ENCODE measurements around the gene C4orf36.

C4orf36 gene, protein sequence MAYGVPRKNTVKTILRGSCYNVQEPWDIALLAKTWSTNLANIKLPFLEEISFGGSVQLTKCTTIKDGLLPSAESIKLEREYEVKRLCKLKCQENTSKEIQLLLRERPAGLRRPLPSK

DNA sequence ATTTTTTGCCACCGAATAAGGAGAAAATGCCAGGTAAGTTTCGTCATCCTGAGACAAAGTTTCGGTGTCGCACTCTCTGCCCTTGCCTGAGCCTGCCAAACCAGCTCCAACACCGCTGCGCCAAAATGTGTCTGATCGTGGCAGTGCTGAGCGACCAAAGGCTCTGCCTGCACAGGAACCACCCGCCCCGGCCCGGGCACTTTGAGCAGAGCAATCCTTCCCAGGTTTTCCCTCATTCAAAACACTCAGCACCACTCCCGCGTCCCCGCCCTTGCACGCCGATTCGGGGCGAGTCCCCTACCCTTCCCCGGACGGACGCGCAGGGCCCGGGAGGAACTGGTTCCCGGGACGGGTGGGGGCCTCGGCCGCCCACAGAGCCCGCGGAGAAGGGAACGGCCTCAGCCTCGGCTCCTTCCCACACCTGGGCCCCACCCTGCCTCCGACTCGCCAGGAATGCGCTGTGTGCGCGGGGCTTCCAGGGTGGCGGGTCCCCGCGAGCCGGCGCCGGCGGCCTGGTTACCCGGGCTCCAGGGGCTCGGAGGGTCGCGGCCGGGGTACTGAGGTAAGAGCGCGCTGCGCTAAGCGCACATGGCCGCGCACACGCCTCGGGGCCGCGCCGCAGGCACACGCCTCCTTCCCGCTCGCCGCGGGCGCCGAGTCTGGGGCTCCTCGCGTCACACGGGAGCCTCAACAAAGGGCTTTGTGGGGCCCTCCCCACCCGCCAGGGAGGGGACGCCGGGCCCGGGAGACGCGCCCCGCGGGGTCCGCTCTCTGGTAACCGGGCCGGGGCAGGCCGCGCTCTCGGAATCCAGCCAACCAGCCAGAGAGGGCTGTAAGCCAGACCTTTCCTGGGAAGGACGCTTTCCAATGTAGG, at the start of gene C4orf36:
C4orf36 (minus strand) TSS at position 661 of the 874 bp plus-strand sequence. CDS start 902 bp downstream, outside the sequence.
- no peak for DNase-seq (ENCODE audit: extremely low read depth in 1 of 2, low read depth in 1 of 2)

- DNase-seq (ENCODE audit: extremely low read depth in 1 of 2, low read depth in 1 of 2): no peak
These were observed 48.8 kb upstream of the C4orf36 start for GRCh38 chr4:86940920-86941460.

DNA sequence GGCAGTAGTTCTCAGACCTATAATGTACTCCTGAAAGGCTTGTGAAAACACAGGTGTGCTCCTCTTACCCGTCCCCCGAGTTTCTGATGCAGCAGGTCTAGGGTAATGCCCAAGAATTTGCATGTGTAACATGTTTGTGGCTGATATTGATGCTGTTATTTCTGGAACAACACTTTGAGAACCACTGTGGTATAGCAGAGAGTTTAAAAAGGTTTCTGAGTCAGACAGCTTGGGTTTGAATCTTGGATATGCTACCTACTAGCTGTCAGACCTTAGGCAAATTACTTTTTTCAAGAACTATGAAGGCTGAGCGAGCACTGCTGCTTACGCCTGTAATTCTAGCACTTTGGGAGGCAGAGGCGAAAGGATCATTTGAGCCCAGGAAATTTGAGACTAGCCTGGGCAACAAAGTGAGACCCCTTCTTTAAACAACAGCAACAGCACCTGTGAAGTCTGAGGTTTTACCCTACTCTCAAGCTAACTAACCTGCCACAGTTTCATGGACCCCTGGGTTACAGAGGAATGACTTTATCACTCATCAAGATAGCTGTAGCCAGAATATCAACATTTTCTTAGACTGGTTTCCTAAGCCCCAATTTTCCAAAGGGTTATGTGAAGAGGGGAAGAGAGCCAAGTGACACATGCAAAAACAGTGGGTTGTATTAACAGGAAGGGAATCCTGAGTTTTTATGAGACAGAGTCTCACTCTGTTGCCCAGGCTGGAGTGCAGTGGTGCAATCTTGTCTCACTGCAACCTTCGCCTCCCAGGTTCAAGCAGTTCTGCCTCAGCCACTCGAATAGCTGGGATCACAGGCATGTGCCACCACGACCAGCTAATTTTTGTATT, 47.7 kb upstream of the C4orf36 start:
- DNase-seq (ENCODE audit: extremely low read depth in 1 of 2, low read depth in 1 of 2): no peak

GRCh38 chr4:86938771-86939520, 46.7 kb upstream of the C4orf36 start:
- no peak for DNase-seq (ENCODE audit: extremely low read depth in 1 of 2, low read depth in 1 of 2)

DNA sequence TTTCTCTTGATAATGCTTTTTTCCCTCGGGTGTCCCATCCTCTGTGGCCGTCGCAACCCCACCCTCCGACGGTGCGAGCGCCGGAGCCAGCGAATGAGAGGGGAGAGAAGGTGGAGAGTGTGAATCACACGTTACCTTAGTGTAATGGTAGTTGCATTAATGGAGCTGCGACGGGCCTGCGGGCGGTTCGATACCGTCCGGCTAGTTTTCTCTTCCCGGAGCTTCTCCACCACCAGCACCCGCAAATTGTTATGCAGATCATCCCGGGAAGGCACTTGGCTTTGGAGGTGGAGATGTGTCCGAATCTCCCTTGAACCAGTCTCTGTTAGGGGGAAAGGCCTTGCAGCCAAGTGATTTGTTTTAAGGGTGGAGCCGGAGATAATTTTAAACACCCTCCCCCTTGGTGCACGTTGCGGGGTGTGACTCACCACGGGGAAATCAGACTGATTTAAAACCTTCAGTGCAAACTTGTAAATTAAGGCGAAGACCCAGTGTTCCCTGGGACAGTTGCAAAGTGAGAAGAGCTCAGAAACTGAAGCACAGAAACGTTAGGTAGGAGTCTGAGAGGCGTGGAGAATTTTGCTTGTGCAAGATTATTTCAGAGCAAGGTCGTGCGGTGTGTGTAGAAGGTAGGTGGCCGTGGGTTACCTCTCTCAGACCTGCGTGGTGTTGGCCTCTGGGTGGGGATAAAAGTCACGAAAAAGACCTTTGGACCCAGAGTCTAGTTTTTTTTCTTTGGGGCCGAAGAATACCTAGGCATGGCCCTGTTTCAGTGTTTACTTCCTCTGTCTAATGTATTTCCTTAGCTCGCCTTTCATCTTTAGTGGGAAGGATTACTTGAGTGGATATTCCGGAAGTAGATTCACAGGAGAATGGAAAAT, 43.9 kb upstream of the C4orf36 start:
- peak; percentile 50 to 53 for DNase-seq (ENCODE audit: extremely low read depth in 1 of 2, low read depth in 1 of 2)

DNA sequence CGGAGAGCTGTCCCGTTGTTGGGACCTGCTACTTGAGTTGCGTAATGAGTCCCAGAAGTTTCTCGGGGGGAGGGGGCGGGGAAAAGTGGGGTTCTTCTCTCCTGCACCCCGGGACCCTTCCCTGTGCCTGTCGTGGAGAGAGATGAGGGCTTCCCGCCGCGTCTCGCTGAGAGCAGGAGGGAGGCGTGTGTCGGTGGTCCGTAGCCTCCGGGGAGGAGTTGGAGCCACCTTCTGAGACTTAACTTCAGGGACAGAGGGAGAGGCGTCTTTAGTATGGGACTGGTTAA, 43.3 kb upstream of the C4orf36 start:
- peak in 1 of 2 donors; percentile 12 for DNase-seq (ENCODE audit: extremely low read depth in 1 of 2, low read depth in 1 of 2)

DNA sequence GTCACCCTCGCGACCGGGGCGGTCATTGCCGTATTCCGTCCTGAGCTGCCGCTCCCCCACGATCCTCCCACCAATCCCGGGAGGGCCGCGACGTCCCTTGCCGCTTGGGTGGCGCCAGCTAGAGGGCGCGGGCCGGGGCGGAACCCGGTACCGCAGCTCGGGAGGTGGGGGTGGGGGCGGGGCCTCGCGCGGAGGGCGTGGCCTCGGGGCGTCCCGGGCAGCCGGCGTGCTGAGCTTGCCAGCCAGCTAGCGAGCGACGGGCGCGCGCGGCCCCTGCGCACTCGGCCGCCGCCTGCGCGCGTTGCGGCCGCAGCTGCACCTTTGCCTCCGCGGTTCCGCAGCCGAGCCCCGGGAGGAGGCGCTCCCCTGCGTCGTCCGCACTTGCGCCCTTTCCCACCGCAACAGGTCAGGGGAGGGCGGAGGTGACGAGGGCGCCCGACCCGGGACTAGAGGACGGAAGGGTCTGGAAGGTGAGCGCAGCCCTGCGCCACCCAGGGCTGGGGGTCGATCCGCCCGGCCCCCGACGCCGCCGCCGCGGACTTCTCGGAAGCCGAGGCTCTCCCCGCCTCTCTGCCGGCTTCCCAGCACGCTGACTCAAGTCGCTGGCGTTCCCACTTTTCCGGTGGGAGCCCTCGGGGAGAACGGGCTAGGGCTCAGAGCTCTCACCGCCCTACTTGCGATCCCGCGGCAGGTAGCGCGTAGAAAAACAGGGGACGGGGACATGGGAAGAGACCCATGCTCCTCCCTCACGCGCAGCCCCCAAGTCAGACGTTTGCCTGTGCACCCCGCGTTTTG, 42.7 kb upstream of the C4orf36 start, which contains the start of gene AFF1:
AFF1 (plus strand) TSS at position 241 of the 795 bp plus-strand sequence. CDS start 13,523 bp downstream, outside the sequence.
- peak; percentile 62 to 74 for DNase-seq (ENCODE audit: extremely low read depth in 1 of 2, low read depth in 1 of 2)

GRCh38 chr4:86934147-86934770, 42.0 kb upstream of the C4orf36 start:
- no peak for DNase-seq (ENCODE audit: extremely low read depth in 1 of 2, low read depth in 1 of 2)

- DNase-seq (ENCODE audit: extremely low read depth in 1 of 2, low read depth in 1 of 2): no peak
These were observed 36.4 kb upstream of the C4orf36 start for GRCh38 chr4:86928400-86929255.

GRCh38 chr4:86927843-86928395, 35.7 kb upstream of the C4orf36 start:
- DNase-seq (ENCODE audit: extremely low read depth in 1 of 2, low read depth in 1 of 2): no peak

DNA sequence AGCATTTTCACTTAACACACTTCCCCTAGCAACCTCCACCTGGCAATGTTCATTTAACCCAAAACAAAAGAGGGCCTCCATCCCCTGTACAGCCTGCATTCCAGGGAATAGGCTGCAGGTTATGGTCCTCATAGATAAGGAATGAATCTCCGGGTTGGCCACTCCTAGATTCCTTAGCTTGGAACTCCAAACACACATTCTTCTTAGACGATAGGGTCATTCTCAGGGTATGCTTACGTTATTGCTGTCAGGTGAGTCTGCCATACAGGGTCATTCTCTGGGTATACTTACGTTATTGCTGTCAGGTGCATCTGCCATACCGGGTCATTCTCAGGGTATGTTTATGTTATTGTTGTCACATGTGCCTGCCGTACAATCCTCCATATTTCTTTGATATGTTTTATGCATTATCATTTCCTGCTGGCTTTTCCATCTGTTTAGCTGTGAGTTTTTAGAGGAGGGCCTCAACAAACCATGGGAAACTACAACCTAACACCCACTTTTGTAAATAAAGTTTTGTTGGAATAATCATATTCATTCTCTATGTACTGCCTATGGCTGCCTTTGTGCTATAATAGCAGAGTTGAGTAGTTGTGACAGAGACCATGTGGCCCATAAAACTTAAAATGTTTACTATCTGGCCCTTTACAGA, 34.3 kb upstream of the C4orf36 start:
- DNase-seq (ENCODE audit: extremely low read depth in 1 of 2, low read depth in 1 of 2): no peak

DNA sequence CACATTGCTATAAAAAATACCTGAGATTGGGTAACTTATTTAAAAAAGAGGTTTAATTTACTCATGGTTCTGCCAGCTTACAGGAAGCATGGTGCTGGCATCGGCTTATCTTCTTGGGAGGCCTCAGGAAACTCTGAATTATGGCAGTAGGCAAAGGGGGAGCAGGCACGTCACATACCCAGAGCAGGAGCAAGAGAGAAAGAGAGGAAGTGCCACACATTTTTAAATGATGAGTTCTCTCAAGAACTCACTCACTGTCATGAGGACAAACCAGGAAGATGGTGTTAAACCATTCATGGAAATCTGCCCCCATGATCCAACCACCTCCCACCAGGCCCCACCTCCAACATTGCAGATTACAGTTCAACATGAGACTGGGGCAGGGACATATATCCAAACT, 32.6 kb upstream of the C4orf36 start:
- no peak for DNase-seq (ENCODE audit: extremely low read depth in 1 of 2, low read depth in 1 of 2)

- DNase-seq (ENCODE audit: extremely low read depth in 1 of 2, low read depth in 1 of 2): no peak
These were observed 29.5 kb upstream of the C4orf36 start for GRCh38 chr4:86921608-86922252.

GRCh38 chr4:86919561-86920223, 27.5 kb upstream of the C4orf36 start:
- DNase-seq (ENCODE audit: extremely low read depth in 1 of 2, low read depth in 1 of 2): no peak

GRCh38 chr4:86918539-86919072, 26.4 kb upstream of the C4orf36 start:
- no peak for DNase-seq (ENCODE audit: extremely low read depth in 1 of 2, low read depth in 1 of 2)
